Fibroblast of mammary gland (primary cell): ENCODE data around the gene IL13RA2.

Experiments
- DNase-seq: peaks from one replicate; pipeline ENCODE4 v3.0.0-alpha.2; 2010; ENCODE audit warnings: low read depth
- H3K4me3 ChIP-seq: 2 replicates; pipeline ENCODE4 v1.5.1; 2011; ENCODE audit warnings: low read depth, mild to moderate bottlenecking, low read length, moderate library complexity; ENCODE audit not compliant: control insufficient read depth
- TF ChIP-seq, protein P1 (sequence below): conservative IDR thresholded peaks from 2 replicates; pipeline ENCODE4 v1.5.1; 2011; ENCODE audit warnings: low read depth, low read length, inconsistent platforms; ENCODE audit not compliant: control insufficient read depth, insufficient read depth

Gene IL13RA2

DNA sequence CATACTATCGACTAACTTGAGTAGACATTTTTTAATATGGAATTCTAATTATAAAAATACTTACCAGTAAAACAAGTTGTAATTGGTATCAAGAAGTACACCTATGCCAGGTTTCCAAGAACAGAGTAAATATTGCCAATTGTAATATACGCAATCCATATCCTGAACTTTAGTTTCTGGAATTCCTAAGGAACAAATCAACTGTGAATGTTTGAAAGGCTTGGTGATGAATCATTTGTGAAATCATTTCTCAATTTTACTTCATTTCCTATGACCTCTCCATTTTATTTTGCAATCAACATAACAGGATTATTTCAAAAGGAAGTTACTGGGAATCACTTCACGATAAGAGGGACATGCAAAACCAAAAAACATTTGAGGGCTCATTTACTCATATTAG lies 3.7 kb downstream of the IL13RA2 start:
- TF ChIP-seq, protein P1, sequence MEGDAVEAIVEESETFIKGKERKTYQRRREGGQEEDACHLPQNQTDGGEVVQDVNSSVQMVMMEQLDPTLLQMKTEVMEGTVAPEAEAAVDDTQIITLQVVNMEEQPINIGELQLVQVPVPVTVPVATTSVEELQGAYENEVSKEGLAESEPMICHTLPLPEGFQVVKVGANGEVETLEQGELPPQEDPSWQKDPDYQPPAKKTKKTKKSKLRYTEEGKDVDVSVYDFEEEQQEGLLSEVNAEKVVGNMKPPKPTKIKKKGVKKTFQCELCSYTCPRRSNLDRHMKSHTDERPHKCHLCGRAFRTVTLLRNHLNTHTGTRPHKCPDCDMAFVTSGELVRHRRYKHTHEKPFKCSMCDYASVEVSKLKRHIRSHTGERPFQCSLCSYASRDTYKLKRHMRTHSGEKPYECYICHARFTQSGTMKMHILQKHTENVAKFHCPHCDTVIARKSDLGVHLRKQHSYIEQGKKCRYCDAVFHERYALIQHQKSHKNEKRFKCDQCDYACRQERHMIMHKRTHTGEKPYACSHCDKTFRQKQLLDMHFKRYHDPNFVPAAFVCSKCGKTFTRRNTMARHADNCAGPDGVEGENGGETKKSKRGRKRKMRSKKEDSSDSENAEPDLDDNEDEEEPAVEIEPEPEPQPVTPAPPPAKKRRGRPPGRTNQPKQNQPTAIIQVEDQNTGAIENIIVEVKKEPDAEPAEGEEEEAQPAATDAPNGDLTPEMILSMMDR: no peak
- peak; percentile 51 for DNase-seq
- no peak overlapping the region for H3K4me3 ChIP-seq

GRCh38 chrX:115011428-115011827 lies 6.0 kb downstream of the IL13RA2 start:
- DNase-seq: no peak
- TF ChIP-seq, protein P1: no peak
- H3K4me3 ChIP-seq: no peak overlapping the region

- H3K4me3 ChIP-seq: no peak overlapping the region
- DNase-seq: no peak
- TF ChIP-seq, protein P1: no peak
These were observed 17.5 kb downstream of the IL13RA2 start for GRCh38 chrX:114999906-115000305.

- no peak for DNase-seq
- TF ChIP-seq, protein P1: no peak
- H3K4me3 ChIP-seq: no peak overlapping the region
These were observed 19.6 kb downstream of the IL13RA2 start for GRCh38 chrX:114997779-114998178.

GRCh38 chrX:114985967-114986592 lies 31.3 kb downstream of the IL13RA2 start:
- H3K4me3 ChIP-seq: no peak overlapping the region
- DNase-seq: peak; percentile 11
- TF ChIP-seq, protein P1: no peak

DNA sequence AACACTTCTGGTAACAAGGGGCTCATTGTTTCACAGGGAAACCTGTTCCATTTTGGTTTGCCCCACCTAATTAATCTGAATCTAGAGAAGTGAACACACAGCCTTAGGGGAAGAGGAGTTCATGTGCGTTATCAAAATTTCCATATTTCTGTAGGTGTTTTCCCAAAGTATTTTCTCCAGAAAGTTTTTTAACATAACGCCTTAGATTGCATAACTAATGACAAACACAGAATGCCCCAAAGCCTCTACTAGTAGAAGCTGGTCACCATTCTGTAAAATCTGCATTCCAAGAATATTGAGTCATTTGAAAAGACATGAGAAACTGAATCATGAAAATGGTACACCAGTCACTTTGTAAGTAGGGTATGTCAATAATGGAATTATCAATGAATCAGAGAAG lies 41.1 kb downstream of the IL13RA2 start:
- DNase-seq: peak; percentile 59
- no peak overlapping the region for H3K4me3 ChIP-seq
- TF ChIP-seq, protein P1: no peak

DNA sequence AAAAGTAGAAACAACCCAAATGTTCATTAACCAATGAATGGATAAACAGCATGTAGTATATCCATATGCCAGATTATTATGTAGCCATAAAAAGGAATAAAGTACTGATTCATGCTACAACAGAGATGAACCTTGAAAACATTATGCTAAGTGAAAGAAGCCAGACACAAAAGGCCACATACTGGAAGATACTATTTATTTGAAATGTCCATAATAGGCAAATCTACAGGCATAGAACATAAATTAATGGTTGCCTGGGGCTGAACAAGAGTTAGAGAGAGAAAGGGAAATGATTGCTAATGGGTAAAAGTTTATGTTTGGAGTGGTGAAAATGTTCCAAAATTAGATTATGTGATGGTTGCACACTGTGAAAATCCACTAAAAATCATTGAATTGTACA lies 44.4 kb downstream of the IL13RA2 start:
- TF ChIP-seq, protein P1: no peak
- no peak overlapping the region for H3K4me3 ChIP-seq
- DNase-seq: no peak
